C4-2B (cell line): Measurements from ENCODE around the gene SNCA.

Experiments used
- H3K27ac ChIP-seq: fragments of 450-650 bp; 2 replicates; pipeline ENCODE4 v1.5.1; 2017
- ZFX ChIP-seq: fragments of 450-650 bp; IDR thresholded peaks from 2 replicates; pipeline ENCODE4 v1.6.1; 2017
- TF ChIP-seq, protein P1 (sequence below): fragments of 450-650 bp; conservative IDR thresholded peaks from 2 replicates; pipeline ENCODE4 v1.5.1; 2017; ENCODE audit warnings: mild to moderate bottlenecking

SNCA gene

DNA sequence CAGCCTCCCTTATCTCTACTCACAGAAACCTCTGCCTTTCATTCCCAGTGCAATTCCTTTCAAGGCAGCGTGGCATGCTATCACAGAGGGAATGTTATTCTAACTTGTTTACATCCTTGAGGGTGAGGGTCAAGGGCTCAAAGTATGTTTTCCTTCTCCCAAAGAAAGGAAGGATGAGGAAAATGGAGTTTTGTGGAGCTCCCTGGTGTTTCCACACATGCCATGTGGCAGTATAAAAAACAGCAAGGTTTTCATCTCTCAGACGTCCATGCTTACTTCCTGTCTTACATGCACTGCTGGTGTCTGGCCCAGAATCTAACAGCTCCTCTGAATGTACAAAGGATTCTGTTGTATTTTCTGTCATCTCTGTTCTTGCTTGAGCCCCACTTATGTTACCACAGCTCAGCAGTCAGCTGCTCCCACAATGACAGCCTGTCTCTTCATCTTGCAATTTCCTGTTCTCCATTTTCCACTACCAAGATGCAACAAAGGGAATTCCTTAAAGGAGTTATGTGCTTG is 128.0 kb downstream of the SNCA start:
- TF ChIP-seq, protein P1, sequence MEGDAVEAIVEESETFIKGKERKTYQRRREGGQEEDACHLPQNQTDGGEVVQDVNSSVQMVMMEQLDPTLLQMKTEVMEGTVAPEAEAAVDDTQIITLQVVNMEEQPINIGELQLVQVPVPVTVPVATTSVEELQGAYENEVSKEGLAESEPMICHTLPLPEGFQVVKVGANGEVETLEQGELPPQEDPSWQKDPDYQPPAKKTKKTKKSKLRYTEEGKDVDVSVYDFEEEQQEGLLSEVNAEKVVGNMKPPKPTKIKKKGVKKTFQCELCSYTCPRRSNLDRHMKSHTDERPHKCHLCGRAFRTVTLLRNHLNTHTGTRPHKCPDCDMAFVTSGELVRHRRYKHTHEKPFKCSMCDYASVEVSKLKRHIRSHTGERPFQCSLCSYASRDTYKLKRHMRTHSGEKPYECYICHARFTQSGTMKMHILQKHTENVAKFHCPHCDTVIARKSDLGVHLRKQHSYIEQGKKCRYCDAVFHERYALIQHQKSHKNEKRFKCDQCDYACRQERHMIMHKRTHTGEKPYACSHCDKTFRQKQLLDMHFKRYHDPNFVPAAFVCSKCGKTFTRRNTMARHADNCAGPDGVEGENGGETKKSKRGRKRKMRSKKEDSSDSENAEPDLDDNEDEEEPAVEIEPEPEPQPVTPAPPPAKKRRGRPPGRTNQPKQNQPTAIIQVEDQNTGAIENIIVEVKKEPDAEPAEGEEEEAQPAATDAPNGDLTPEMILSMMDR: no peak
- TF ChIP-seq ZFX: no peak
- H3K27ac ChIP-seq: no peak overlapping the region

DNA sequence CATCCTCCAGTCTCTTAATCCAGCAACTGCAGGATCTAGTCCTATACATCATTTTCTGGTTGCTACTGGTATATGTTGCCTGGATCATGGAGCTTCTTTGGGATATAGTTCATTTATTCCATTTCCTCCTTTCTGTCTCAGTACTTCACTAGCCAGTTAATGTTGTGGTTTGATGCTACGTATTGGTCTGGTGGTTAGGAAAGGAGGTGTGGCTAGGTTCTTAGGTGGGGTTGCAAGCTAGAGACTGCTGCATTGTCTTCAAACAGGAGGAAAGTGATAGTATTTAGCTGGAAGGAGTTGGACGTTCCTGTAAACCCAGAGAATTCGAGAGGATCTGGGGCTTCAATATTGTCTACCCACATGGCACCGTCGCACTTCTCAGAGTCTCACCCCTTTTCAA is 129.5 kb downstream of the SNCA start:
- TF ChIP-seq, protein P1: no peak
- TF ChIP-seq ZFX: no peak
- no peak overlapping the region for H3K27ac ChIP-seq

DNA sequence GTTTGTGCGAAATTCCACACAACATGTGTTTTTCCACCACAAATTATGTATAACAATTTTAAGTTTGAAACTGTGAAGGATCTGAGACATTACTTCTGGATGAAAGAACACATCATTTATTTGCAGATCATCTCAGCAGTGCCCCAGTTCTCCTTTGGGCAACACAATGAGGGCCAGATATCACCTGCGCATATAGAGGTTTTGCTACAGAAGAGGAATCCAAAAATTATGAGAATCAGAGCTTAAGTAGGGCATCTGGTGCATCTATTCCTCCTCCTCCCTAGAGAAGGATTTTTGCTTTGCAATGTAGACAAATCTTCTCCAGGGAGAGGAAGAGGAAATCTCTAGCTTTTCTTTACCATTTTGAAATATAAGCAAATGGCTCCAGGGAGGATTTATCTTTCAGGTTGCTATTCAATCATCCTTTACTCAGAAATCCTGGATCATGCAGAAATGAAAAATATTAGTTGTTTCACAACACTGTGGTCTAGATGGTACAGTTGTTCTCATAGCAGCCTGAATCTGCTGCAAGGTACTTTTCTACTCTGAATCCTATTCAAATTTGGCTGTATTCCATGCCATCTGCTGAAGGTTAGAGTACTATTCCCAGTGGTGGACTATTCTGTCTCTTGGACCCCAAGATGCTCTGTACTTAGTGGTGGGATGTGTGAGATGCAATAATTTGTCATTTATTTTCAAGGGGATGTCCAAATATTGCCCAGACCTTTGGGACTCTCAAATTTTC is 132.1 kb downstream of the SNCA start:
- H3K27ac ChIP-seq: no peak overlapping the region
- TF ChIP-seq ZFX: no peak
- TF ChIP-seq, protein P1: no peak

DNA sequence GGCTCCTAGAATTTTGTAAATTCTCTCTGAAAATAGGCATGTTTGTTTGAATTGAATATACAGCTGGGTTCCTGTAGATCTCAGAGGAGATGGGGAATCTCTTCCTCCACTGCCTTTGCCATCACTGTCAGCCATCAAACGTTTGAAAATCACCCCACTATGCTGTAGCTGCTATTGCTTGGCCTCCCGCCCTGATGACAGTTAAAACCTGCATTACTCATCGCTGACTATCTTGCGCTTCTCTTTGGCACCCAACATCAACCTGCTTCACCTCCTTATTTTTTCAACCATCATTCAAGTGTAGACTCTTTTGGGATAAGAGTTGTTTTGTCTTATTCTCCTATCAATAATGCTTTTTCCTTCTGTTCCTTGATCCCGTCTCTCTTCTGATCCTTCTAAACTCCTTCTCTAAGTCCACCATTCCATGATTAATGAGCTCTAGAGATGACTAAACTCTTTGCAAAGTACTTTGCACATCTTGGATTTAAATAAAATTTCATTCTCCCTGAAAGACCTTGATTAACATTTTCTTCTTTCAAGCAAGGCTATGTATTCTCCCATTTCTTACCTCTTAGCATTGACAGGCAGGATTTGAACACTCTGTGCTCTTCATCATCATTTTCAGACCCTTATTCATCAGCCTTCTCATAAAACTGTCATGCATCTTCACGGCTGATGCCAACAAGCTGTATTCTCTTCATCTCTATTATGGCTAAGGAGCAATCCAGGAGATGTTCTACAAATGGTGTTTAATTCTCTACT is 133.0 kb downstream of the SNCA start:
- TF ChIP-seq ZFX: no peak
- TF ChIP-seq, protein P1: no peak
- no peak overlapping the region for H3K27ac ChIP-seq

DNA sequence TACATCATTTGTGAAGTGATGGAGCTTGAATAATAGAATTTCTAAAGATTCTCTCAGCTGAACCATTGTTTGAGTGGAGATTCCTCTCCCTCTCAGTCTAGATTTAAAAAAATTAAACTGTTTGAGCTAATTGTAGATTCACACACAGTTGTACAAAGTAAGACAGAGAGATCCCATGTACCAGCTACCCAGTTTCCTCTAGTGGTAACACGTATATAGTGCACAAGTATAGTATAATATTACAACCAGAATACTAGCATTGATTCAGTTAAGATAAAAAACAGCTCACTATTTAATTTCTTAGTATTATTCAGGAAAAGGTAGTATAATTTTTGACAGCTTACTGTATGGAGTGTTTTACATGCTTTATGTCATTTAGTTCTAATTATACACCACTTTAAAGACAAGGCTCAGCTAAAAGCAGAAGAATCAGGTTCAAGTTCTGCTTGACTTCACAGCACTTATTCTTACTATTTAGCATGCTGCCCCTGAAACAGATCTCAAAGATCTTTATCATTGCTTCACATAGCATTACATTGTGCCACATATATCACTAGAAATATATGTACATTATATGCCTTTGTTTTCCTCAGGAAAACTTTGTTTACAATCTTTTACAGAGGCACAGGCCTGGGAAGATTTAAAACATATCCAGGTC is 136.1 kb downstream of the SNCA start:
- no peak overlapping the region for H3K27ac ChIP-seq
- TF ChIP-seq ZFX: no peak
- TF ChIP-seq, protein P1: no peak; the same call in 1 of the 2 replicates

DNA sequence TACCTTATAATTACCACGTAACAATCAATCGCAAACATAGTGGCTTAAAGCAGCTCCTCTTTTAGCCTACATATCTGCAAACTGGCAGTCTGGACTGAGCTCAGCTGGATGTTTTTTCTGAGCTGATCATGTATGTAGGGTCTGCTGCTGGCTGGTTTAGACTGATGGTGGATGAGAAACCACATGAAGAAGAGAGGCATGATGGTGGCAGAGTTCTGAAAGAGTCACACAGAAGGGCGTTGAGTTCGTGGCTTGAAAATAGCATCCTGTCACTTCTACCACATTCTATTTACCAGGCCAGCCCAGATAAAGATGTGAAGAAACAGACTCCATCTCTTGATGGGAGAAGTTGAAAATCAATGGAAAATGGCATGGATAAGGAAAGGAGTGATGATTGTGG is 151.3 kb downstream of the SNCA start:
- no peak for TF ChIP-seq ZFX
- TF ChIP-seq, protein P1: no peak

More for the DNA sequence above, 151.3 kb downstream of the SNCA start:
- H3K27ac ChIP-seq: no peak overlapping the region
